Vagina (tissue), 2 donors: ENCODE data around the gene OLFML2A. TPM values are rescaled to one million over a fixed set of nuclear protein-coding genes. Genes with fewer than 3 reads are reported as not detected.
A peak's percentile ranks its signal among the peaks of the same experiment; 100 is the strongest.

Experiments
- DNase-seq, 2 donors: peaks; one replicate each; pipeline ENCODE4 v3.0.0-alpha.2; 2017; ENCODE audit errors: extremely low spot score in 2 of 2
- H3K27ac ChIP-seq: fragments of 200-600 bp; sonication (generic); one replicate; pipeline ENCODE4 v1.5.1; 2019
- H3K27me3 ChIP-seq: fragments of 200-600 bp; sonication (generic); one replicate; pipeline ENCODE4 v1.5.1; 2019
- H3K36me3 ChIP-seq, 2 donors: fragments of 200-600 bp; sonication (generic); one replicate each; pipeline ENCODE4 v1.5.1; 2017 to 2019
- H3K4me1 ChIP-seq: fragments of 200-600 bp; sonication (generic); one replicate; pipeline ENCODE4 v1.5.1; 2019
- H3K4me3 ChIP-seq, 2 donors: fragments of 200-600 bp; sonication (generic); 1 replicate in 1 of 2; 2 replicates in 1 of 2; pipeline ENCODE4 v1.5.1; 2016 to 2019
- H3K9me3 ChIP-seq: fragments of 200-600 bp; sonication (generic); one replicate; pipeline ENCODE4 v1.5.1; 2019
- CTCF ChIP-seq, 3 experiments: fragments of 450-650 bp in 2 of 3; fragments of 200-600 bp in 1 of 3; sonication (generic) in 1 of 3; IDR thresholded peaks; one replicate each; pipeline ENCODE4 v1.5.1; 2017 to 2019; ENCODE audit warnings: antibody characterized with exemption in 3 of 3, mild to moderate bottlenecking in 2 of 3, moderate library complexity in 2 of 3
- POLR2A ChIP-seq, 2 donors: fragments of 450-650 bp; IDR thresholded peaks; one replicate each; pipeline ENCODE4 v1.6.1; 2017; ENCODE audit warnings: antibody characterized with exemption in 2 of 2, mild to moderate bottlenecking in 2 of 2, moderate library complexity in 2 of 2
- POLR2AphosphoS5 ChIP-seq, 2 donors: sonication (generic); formaldehyde crosslinking; IDR thresholded peaks; one replicate each; pipeline ENCODE4 v1.9.0; 2017; ENCODE audit warnings: antibody characterized with exemption in 2 of 2, mild to moderate bottlenecking in 2 of 2, low read depth in 1 of 2; ENCODE audit not compliant: insufficient read depth in 1 of 2
- intact Hi-C: fragments of 100-400 bp; cut with DNase I; formaldehyde crosslinking; loops from one replicate; pipeline ENCODE4 v1.15.1; 2023
- total RNA-seq: library from RNA; depleted of rRNA; stranded (reverse); fragments of >200 nt; gene quantifications from one replicate; pipeline ENCODE4 v1.2.3, GENCODE V29; 2016

OLFML2A gene
- total RNA-seq, 1 donor from 2014 or later = 39.3 TPM

GRCh38 chr9:124783830-124784229 lies 6.9 kb downstream of the OLFML2A start:
- H3K9me3 ChIP-seq = no peaks in the 10 kb centered on the region
- peaks cover 0 to 4% of the 10 kb centered on the region in 2 donors for H3K36me3 ChIP-seq
- intact Hi-C loops = no loop called here
- H3K4me3 ChIP-seq = no peak overlapping the region
- peaks cover 55% of the 10 kb centered on the region for H3K4me1 ChIP-seq
- no peak overlapping the region for H3K27ac ChIP-seq
- no peak for DNase-seq
- TF ChIP-seq POLR2AphosphoS5 (IDR thresholded peaks at IDR 0.05; ENCODE audit: insufficient read depth in 1 of 2, low read depth in 1 of 2) (no peak), POLR2A (IDR thresholded peaks at IDR 0.05) (no peak), CTCF (IDR thresholded peaks at IDR 0.05) (no peak)
- H3K27me3 ChIP-seq = no peaks in the 10 kb centered on the region

- Histone ChIP-seq H3K4me1 (peaks cover 48% of the 10 kb centered on the region), H3K9me3 (no peaks in the 10 kb centered on the region), H3K27me3 (no peaks in the 10 kb centered on the region), H3K4me3 (no peak overlapping the region), H3K27ac (no peak overlapping the region), H3K36me3 (peaks cover 0 to 4% of the 10 kb centered on the region in 2 donors)
- intact Hi-C loops = no loop called here
- DNase-seq = no peak
- TF ChIP-seq POLR2AphosphoS5 (IDR thresholded peaks at IDR 0.05; ENCODE audit: insufficient read depth in 1 of 2, low read depth in 1 of 2) (peak in 1 of 2 donors; percentile 63), CTCF (IDR thresholded peaks at IDR 0.05) (no peak), POLR2A (IDR thresholded peaks at IDR 0.05) (no peak)
These were observed 7.6 kb downstream of the OLFML2A start for GRCh38 chr9:124784509-124784908.

GRCh38 chr9:124786881-124787573 lies 10.1 kb downstream of the OLFML2A start:
- Histone ChIP-seq H3K27me3 (no peaks in the 10 kb centered on the region), H3K4me3 (no peak overlapping the region), H3K4me1 (peaks cover 25% of the 10 kb centered on the region), H3K27ac (no peak overlapping the region), H3K9me3 (no peaks in the 10 kb centered on the region), H3K36me3 (peaks cover 0 to 4% of the 10 kb centered on the region in 2 donors)
- intact Hi-C loops = no loop called here
- no peak for TF ChIP-seq POLR2A (IDR thresholded peaks at IDR 0.05)
- TF ChIP-seq POLR2AphosphoS5 (IDR thresholded peaks at IDR 0.05; ENCODE audit: insufficient read depth in 1 of 2, low read depth in 1 of 2) = no peak
- TF ChIP-seq CTCF (IDR thresholded peaks at IDR 0.05) = no peak
- DNase-seq = peak; percentile 72 to 77

- DNase-seq = peak in 1 of 2 donors; percentile 49
These were observed 11.7 kb downstream of the OLFML2A start for GRCh38 chr9:124788542-124789217.

More at GRCh38 chr9:124788542-124789217, 11.7 kb downstream of the OLFML2A start:
- Histone ChIP-seq H3K36me3 (peaks cover 0 to 4% of the 10 kb centered on the region in 2 donors), H3K4me1 (peaks cover 25% of the 10 kb centered on the region), H3K9me3 (no peaks in the 10 kb centered on the region), H3K27me3 (no peaks in the 10 kb centered on the region), H3K4me3 (no peak overlapping the region), H3K27ac (no peak overlapping the region)
- TF ChIP-seq POLR2A (IDR thresholded peaks at IDR 0.05) = no peak
- TF ChIP-seq CTCF (IDR thresholded peaks at IDR 0.05) = no peak
- no peak for TF ChIP-seq POLR2AphosphoS5 (IDR thresholded peaks at IDR 0.05; ENCODE audit: insufficient read depth in 1 of 2, low read depth in 1 of 2)
- intact Hi-C loops = no loop called here
